Measurements from ENCODE around the gene GOLGA6L7.
"Not testable (repeated sequence)": the region's sequence is repeated elsewhere in the genome, so short reads cannot be mapped to it uniquely, and the experiment has no call there.

Gene GOLGA6L7, protein sequence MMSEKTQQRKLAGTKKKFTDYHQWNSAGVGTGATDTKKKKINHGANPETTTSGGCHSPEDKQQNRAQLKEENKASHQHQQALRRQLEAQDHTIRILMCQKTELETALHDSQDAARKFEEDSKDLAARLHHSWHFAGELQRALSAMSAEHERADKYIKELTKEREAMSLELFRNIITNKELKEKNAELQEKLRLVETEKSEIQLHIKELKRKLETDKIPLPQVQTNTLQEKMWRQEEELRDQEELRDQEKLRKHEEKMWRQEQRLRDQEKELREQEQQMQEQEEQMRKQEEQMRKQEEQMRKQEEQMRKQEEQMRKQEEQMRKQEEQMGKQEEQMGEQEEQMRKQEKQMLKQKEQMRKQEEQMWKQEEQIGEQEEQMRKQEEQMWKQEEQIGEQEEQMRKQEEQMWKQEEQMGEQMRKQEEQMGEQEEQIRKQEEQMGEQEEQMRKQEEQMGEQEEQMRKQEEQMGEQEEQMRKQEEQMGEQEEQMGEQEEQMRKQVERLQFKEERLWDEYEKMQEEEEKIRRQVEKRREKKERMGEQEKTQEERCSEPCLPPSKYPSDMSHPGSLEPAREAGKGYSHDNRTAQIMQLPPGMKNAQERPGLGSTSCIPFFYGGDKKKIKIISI

GRCh38 chr15:28848521-28848920 lies at the start of gene GOLGA6L7:
GOLGA6L7 (minus strand) TSS chr15:28848644; CDS start chr15:28848549, 95 bp downstream.
- H3K27me3 ChIP-seq (ENCODE audit: control insufficient read depth in 1 of 2, insufficient read depth in 2 of 2, low read length in 2 of 2); H3K4me1 ChIP-seq (ENCODE audit: insufficient read depth, low read length); H3K4me3 ChIP-seq (ENCODE audit: low read depth in 1 of 2, low read length in 2 of 2); H3K27ac ChIP-seq (ENCODE audit: low read depth, low read length); H3K36me3 ChIP-seq (ENCODE audit: insufficient read depth, low read length); H3K9me3 ChIP-seq (ENCODE audit: low read length); H3K9ac ChIP-seq (ENCODE audit: low read length): not testable (repeated sequence)

DNA sequence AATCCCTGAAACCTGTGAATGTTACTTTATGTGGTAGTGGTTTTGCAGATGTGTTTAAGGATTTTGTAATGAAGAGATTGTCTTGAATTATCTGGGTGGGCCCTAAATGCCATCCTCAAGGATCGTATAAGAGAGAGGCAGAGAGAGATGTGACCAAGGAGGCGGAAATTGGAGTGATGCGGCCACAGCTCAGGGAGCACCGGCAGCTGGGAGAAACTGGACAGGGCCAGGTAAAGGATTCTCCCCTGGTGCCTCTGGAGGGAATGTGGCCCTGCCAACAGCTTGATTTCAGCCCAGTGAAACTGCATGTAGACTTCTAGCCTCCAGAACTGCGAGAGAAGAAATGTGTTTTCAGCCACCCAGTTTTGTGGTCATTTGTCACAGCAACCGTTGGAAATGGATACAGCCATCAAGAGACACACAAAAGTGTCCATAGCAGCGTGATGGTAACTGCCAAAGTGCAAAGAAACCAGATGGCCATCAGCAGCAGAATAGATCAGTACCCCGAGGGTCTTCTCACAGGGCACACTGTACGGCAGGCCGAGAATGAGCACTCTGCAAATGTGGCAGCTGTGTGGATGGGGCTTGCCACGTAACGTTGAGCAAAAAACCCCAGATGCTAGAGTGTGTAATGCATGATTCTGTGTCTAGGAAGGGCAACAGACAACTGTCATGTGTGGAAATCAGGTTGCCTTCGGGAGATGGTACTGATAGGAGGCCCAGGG lies 49.6 kb upstream of the GOLGA6L7 start:
- H3K9me3 ChIP-seq (ENCODE audit: low read length): no peaks in the 10 kb centered on the region
- no peak overlapping the region for H3K27ac ChIP-seq (ENCODE audit: low read depth, low read length)
- H3K9ac ChIP-seq (ENCODE audit: low read length): no peak overlapping the region
- H3K36me3 ChIP-seq (ENCODE audit: insufficient read depth, low read length): no peaks in the 10 kb centered on the region
- no peaks in the 10 kb centered on the region for H3K27me3 ChIP-seq (ENCODE audit: control insufficient read depth in 1 of 2, insufficient read depth in 2 of 2, low read length in 2 of 2)
- no peak overlapping the region for H3K4me3 ChIP-seq (ENCODE audit: low read depth in 1 of 2, low read length in 2 of 2)
- H3K4me1 ChIP-seq (ENCODE audit: insufficient read depth, low read length): no peaks in the 10 kb centered on the region

GRCh38 chr15:28896951-28897350 lies 48.5 kb upstream of the GOLGA6L7 start:
- Histone ChIP-seq H3K4me3 (ENCODE audit: low read depth in 1 of 2, low read length in 2 of 2) (no peak overlapping the region), H3K9ac (ENCODE audit: low read length) (no peak overlapping the region), H3K36me3 (ENCODE audit: insufficient read depth, low read length) (no peaks in the 10 kb centered on the region), H3K4me1 (ENCODE audit: insufficient read depth, low read length) (no peaks in the 10 kb centered on the region), H3K27ac (ENCODE audit: low read depth, low read length) (no peak overlapping the region), H3K27me3 (ENCODE audit: control insufficient read depth in 1 of 2, insufficient read depth in 2 of 2, low read length in 2 of 2) (no peaks in the 10 kb centered on the region), H3K9me3 (ENCODE audit: low read length) (no peaks in the 10 kb centered on the region)

GRCh38 chr15:28895566-28895965 lies 47.1 kb upstream of the GOLGA6L7 start:
- no peak overlapping the region for H3K4me3 ChIP-seq (ENCODE audit: low read depth in 1 of 2, low read length in 2 of 2)
- no peak overlapping the region for H3K9ac ChIP-seq (ENCODE audit: low read length)
- no peaks in the 10 kb centered on the region for H3K36me3 ChIP-seq (ENCODE audit: insufficient read depth, low read length)
- H3K27ac ChIP-seq (ENCODE audit: low read depth, low read length): no peak overlapping the region
- no peaks in the 10 kb centered on the region for H3K9me3 ChIP-seq (ENCODE audit: low read length)
- H3K4me1 ChIP-seq (ENCODE audit: insufficient read depth, low read length): no peaks in the 10 kb centered on the region
- no peaks in the 10 kb centered on the region for H3K27me3 ChIP-seq (ENCODE audit: control insufficient read depth in 1 of 2, insufficient read depth in 2 of 2, low read length in 2 of 2)

DNA sequence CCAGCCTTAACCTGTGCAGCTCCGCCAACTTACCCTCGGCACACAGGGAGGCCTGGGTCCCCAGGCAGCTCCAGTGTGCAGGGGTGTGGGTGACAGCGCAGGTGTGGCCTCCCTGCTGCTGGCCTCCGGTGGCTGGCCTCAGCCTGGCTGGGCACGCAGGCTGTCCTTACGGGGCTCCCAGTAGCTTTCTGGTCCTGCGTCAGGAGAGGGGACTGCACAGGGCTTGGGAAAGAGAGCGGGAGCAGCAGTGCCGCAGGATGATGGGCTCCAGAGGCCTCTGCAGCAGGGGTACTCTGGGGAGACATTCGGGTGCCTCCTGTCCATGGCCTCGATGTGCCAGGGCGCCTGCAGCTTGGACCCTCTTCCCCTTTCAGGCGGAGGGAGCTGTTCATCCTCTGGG lies 46.7 kb upstream of the GOLGA6L7 start:
- Histone ChIP-seq H3K4me3 (ENCODE audit: low read depth in 1 of 2, low read length in 2 of 2) (no peak overlapping the region), H3K27me3 (ENCODE audit: control insufficient read depth in 1 of 2, insufficient read depth in 2 of 2, low read length in 2 of 2) (no peaks in the 10 kb centered on the region), H3K9me3 (ENCODE audit: low read length) (no peaks in the 10 kb centered on the region), H3K27ac (ENCODE audit: low read depth, low read length) (no peak overlapping the region), H3K4me1 (ENCODE audit: insufficient read depth, low read length) (no peaks in the 10 kb centered on the region), H3K9ac (ENCODE audit: low read length) (no peak overlapping the region), H3K36me3 (ENCODE audit: insufficient read depth, low read length) (no peaks in the 10 kb centered on the region)

DNA sequence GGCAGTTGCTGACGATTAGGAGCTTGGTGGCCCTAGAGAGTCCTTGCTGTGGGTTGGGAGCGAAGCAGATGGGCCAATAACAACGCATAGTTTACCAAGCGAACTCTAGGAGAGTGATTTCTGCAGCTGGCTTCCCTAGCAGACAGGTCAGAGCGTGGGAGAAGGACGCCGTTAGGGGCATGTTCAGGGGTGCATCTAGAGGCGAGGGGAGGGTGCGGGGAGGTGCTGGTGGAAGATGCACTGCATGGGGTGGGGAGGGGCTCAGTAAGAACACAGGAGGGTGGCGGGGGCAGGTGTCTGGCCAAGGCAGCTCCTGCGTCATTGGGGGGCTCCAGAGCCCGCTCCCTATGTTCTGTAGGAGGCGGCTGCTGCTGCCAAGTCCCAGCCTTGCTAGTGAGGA lies 46.2 kb upstream of the GOLGA6L7 start:
- Histone ChIP-seq H3K36me3 (ENCODE audit: insufficient read depth, low read length) (no peaks in the 10 kb centered on the region), H3K27ac (ENCODE audit: low read depth, low read length) (no peak overlapping the region), H3K9me3 (ENCODE audit: low read length) (no peaks in the 10 kb centered on the region), H3K9ac (ENCODE audit: low read length) (no peak overlapping the region), H3K27me3 (ENCODE audit: control insufficient read depth in 1 of 2, insufficient read depth in 2 of 2, low read length in 2 of 2) (no peaks in the 10 kb centered on the region), H3K4me3 (ENCODE audit: low read depth in 1 of 2, low read length in 2 of 2) (no peak overlapping the region), H3K4me1 (ENCODE audit: insufficient read depth, low read length) (no peaks in the 10 kb centered on the region)

DNA sequence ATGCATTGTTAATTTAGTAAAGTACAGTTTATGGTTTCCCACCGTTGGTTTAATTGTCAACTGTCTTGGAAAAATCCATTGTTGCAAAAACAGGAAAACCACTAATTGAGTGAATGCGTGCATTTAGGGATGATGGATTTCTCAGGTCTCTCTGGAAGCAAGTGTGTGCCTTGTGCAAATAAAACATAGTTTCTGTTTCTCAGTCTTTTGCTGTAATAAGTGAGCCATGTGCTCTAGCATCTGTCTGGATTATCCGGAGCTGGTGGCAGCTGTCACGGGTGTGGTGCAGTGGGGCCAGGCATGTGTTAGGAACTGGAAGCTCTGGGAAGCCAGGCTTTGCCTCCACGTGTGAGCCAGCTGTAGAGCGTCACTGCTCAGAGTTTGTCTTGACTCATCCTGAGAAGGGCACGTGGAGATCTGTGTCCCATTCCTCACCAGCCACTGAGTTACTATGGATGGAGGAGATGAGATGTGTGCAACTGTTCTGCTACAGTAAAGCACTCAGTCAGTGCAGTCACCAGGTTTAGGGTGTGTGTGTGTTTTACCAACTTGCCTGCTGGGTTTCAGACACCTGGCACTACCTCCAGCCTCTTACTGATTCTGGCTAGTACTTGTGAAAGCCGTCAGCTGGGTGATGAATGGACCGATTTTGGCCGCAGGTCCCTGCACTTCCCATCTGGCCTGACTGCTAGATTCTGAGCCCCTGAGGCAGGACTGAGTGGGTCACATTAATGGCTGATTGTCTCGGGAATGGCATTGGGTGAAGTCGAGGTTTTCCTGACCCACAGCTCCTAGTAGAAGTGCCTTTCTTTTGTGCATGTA lies 44.6 kb upstream of the GOLGA6L7 start:
- no peaks in the 10 kb centered on the region for H3K4me1 ChIP-seq (ENCODE audit: insufficient read depth, low read length)
- no peaks in the 10 kb centered on the region for H3K27me3 ChIP-seq (ENCODE audit: control insufficient read depth in 1 of 2, insufficient read depth in 2 of 2, low read length in 2 of 2)
- H3K36me3 ChIP-seq (ENCODE audit: insufficient read depth, low read length): no peaks in the 10 kb centered on the region
- no peak overlapping the region for H3K27ac ChIP-seq (ENCODE audit: low read depth, low read length)
- H3K4me3 ChIP-seq (ENCODE audit: low read depth in 1 of 2, low read length in 2 of 2): no peak overlapping the region
- no peak overlapping the region for H3K9ac ChIP-seq (ENCODE audit: low read length)
- H3K9me3 ChIP-seq (ENCODE audit: low read length): no peaks in the 10 kb centered on the region

DNA sequence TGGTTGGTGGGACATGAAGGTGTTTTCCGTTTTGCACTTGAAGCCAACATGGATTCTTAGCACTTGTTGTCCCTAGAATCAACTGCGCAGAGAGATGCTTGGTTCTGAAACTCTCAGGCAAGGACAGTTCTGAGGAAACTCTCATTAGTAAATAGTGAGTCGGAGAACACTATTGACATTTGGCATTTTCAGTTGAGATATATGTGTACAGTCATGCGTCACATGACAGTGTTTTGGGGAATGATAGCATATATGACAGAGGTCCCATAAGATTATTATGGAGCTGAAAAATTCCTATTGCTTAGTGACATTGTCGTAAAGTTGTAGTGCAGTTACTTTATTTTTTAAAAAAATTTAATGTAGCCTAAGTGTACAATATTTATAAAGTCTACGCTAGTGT lies 43.1 kb upstream of the GOLGA6L7 start:
- H3K27me3 ChIP-seq (ENCODE audit: control insufficient read depth in 1 of 2, insufficient read depth in 2 of 2, low read length in 2 of 2): peaks cover 0 to 11% of the 10 kb centered on the region in 2 donors
- no peak overlapping the region for H3K9ac ChIP-seq (ENCODE audit: low read length)
- no peaks in the 10 kb centered on the region for H3K36me3 ChIP-seq (ENCODE audit: insufficient read depth, low read length)
- H3K4me1 ChIP-seq (ENCODE audit: insufficient read depth, low read length): no peaks in the 10 kb centered on the region
- no peaks in the 10 kb centered on the region for H3K9me3 ChIP-seq (ENCODE audit: low read length)
- no peak overlapping the region for H3K4me3 ChIP-seq (ENCODE audit: low read depth in 1 of 2, low read length in 2 of 2)
- no peak overlapping the region for H3K27ac ChIP-seq (ENCODE audit: low read depth, low read length)

DNA sequence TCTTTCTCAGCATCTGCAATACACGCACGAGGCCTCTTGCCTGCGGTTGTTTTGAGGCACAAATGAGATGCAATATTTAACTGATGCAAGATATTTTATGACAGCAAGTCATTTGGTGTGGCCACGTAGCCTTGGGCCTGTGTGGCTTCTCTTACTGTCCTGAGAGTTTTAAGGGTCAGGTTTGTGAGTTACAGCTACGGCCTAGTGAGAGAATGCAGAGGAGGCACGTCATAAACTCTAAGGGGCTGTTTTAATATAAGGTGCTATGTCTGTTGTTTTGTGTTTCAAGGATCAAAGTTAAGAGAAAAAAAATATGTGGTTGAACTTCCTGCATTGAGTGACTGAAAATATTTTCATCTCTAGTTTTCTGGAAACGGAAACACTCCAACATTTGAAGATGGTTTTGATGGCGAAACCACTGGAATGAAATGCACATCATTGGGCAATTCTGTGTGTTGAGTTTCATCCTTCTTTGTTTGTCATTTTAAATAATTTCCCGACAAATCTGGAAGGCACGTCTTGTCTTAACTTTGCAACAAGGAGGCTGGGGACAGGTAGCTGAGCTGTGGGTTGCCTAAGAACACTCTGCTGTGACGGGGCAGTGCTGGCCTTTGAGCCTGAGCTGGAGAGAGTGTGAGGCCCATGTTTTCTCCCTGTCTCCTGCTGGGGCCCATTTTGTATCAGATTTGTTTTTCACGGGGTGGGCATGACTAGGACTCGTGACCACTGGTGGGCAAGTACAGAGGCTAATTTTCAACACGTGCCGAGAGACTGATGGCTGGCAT lies 42.5 kb upstream of the GOLGA6L7 start:
- H3K27ac ChIP-seq (ENCODE audit: low read depth, low read length): no peak overlapping the region
- H3K4me1 ChIP-seq (ENCODE audit: insufficient read depth, low read length): no peaks in the 10 kb centered on the region
- no peaks in the 10 kb centered on the region for H3K9me3 ChIP-seq (ENCODE audit: low read length)
- no peak overlapping the region for H3K4me3 ChIP-seq (ENCODE audit: low read depth in 1 of 2, low read length in 2 of 2)
- peaks cover 0 to 13% of the 10 kb centered on the region in 2 donors for H3K27me3 ChIP-seq (ENCODE audit: control insufficient read depth in 1 of 2, insufficient read depth in 2 of 2, low read length in 2 of 2)
- H3K36me3 ChIP-seq (ENCODE audit: insufficient read depth, low read length): no peaks in the 10 kb centered on the region
- H3K9ac ChIP-seq (ENCODE audit: low read length): no peak overlapping the region

DNA sequence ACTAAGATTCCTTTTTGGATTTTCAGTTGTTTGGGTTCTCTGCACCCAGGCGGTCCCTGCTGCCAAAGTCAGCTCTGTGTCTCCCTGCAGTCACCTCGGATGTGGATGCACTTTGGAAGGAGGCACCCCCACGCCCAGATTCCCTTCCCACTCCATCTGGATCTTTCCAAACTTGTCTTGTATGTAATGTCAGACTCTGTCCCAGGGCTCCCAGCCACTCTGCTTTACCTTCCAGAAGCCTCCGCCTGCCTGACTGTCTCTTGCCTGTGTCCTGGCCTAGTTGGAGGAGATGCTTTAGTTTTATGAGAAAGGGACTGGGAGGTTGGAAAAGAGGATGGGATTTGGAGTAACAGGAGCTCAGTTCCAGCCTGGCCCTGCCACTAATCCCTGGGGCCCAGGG lies 41.8 kb upstream of the GOLGA6L7 start:
- not testable (repeated sequence) for H3K36me3 ChIP-seq (ENCODE audit: insufficient read depth, low read length); H3K4me1 ChIP-seq (ENCODE audit: insufficient read depth, low read length); H3K4me3 ChIP-seq (ENCODE audit: low read depth in 1 of 2, low read length in 2 of 2); H3K9ac ChIP-seq (ENCODE audit: low read length); H3K27ac ChIP-seq (ENCODE audit: low read depth, low read length); H3K9me3 ChIP-seq (ENCODE audit: low read length)
- H3K27me3 ChIP-seq (ENCODE audit: control insufficient read depth in 1 of 2, insufficient read depth in 2 of 2, low read length in 2 of 2): peaks cover 0 to 17% of the 10 kb centered on the region in 2 donors

Data from muscle layer of colon (tissue), 2 donors.